SKM-1 (cell line): ENCODE data around the gene ACTN4.

Experiments
- DNase-seq: peaks from one replicate; lab custom pipeline; 2025; ENCODE audit not compliant: unreplicated experiment; lab: John Stamatoyannopoulos, UW

ACTN4 gene

DNA sequence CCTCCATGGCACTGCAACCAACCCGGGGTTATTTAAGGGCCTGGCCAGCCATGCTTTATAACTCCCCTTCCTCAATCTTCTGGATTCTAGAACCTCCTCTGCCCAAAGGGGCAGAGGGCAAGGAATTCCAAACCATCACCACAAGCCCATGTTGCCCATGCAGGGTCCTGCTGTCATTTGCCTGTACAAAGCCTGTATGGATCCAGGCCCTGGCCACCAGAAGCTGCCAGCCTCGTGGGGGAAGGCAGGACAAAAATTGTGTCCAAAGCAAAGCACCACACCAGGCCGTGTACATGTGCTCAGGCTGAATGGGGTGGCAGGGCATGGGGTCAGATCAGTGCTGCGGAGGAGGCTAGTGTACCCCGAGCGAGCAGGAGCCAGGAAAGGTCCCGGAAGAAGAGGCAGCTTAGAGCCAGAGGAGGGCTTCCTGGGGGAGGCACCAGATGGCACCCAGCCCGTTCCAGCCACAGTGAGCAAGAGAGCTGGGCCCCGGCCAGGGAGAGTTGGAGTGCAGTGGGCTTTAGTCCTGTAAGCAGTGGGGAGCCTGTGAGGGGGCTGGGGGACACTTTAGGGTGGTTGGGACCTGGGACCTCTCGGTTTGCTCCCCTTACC, 61.1 kb downstream of the ACTN4 start:
- DNase-seq, result no peak

DNA sequence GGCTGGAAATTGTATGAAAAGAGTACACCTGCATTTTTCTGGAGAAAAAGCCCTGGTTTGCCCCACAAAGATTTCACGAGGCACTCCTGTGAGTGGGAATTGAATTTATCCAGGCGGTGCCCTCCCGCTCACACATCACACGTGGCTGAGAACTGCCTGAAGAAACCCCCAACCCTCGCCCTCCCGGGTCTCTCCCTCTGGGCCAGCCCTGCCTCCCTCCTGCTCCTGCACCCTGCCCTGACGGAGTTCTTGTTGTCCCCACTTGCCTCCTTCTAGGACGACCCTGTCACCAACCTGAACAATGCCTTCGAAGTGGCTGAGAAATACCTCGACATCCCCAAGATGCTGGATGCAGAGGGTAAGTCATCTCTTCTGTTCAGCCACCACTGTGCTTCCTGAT, 61.7 kb downstream of the ACTN4 start:
- DNase-seq, result no peak

GRCh38 chr19:38709671-38710415, 62.4 kb downstream of the ACTN4 start:
- no peak for DNase-seq

- no peak for DNase-seq
Observed at GRCh38 chr19:38710416-38710702, 62.9 kb downstream of the ACTN4 start.

DNA sequence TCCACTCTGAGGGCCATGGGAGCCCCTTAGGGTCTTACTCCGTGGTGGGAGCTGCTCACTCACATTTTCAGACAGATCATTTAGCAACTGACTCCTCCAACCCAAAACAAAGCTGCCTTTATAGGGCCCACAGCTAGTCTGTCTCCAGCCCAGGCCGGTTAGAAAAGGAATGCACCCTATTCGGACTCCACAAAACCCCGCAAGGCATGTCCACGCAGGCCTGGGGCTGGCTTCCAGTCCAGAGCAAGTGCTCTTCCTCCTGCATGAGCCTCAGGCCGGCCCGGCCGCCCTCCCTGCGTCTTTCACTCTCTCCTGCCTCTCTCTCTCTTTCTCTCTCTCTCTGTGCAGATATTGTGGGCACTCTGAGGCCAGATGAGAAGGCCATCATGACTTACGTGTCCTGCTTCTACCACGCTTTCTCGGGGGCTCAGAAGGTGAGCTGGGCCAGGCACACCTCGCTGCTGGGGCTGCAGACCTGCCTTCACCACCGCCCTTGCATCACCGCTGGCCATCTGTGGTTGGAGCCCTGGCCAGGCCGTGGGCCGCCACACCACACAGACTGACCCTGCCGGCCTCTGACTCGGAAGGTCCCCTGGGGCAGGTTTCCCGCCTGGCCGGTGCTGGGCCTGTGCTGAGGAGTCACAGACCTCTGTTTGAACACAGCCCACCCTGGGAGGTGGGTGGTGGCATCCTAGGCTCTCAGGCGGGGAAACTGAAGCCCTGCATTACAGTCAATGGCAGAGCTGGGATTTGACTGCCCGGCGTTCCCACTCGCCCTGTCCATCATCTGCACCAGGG, 63.7 kb downstream of the ACTN4 start:
- no peak for DNase-seq

DNA sequence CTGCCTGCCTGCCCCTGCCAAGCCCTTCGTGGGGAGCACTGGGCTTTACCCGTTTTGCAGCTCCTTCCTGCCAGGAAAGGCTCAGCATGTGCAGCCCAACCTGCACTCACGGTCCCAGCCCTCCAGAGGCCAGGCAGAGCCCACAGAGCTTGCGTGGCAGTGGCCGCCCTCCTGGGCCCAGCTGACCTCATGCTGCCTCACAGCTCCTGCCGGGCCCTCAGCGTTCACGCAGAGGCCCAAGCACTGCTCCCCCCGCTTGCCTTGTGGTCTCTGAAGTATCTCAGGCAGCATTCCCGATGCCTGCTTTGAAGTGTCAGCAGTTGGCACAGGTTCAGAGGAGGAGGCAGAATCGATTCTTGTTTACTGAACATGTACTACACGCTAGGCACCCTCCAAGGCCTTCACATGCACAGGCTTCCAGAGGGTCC, 64.3 kb downstream of the ACTN4 start:
- no peak for DNase-seq

DNA sequence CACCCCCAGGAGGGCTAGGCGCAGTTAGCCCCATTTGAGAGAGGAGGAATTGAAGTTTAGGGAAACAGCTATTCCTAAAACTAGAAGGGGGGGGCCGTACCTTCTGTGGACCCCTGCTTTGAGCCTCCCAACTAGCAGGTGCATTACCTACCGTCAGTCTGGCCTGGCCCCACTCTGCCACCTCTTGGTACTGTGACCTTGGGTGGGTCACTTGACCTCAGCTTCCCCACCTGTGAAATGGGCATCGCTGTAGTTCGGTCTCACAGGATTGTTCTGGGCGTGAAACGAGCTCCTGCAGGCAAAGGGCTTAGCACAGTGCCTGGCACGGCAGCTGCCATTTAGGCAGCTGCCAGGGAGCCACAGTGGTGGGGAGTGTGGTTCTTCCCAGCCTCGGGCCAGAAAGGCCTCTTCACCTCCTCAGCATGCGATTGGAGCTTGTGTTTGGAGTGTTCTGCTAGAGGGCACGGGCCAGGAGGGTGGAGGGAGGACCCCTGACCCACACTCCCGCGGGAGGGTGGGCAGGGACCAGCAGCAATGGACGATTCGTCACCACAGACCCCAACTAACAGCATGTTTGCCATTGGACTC, 64.8 kb downstream of the ACTN4 start:
- no peak for DNase-seq

- no peak for DNase-seq
Observed at GRCh38 chr19:38713227-38713649, 65.8 kb downstream of the ACTN4 start.

DNA sequence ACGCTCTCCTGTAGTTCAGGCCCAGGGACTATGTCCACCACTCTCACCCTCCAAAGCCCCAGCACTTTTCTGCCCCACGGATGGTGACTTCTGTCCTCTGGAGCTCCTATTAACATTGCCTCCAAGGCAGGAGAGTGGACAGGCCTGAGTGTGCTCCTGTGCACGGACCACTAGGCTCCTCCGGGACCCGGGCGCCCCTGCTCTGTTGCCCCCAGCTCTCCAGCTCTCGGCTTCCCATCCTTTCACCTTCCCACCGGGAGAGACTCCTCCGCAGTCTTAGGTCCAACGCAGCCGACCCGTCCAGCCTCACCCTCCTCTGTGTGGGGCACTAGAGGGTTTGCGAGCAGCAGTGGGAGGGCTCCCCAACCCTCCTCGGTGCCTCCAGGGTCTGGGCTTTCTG, 66.4 kb downstream of the ACTN4 start:
- no peak for DNase-seq

DNA sequence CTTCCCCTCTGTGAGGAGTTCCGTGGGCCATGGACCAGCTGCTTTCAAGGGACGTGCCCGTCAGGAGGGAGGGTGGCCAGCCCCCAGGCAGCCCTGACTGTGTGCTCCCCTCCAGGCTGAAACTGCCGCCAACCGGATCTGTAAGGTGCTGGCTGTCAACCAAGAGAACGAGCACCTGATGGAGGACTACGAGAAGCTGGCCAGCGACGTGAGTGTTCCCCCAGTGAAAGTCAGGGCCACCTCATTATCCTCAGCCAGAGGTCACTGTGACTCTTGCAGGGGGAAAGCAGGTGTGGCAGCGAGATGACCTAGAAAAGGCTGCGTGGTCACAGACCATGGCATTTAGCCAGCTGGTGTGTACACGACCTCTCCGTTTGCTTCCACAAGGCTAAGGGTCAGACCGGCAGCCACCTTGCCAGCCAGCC, 66.9 kb downstream of the ACTN4 start:
- DNase-seq, result no peak

GRCh38 chr19:38715555-38715954, 68.1 kb downstream of the ACTN4 start:
- no peak for DNase-seq

DNA sequence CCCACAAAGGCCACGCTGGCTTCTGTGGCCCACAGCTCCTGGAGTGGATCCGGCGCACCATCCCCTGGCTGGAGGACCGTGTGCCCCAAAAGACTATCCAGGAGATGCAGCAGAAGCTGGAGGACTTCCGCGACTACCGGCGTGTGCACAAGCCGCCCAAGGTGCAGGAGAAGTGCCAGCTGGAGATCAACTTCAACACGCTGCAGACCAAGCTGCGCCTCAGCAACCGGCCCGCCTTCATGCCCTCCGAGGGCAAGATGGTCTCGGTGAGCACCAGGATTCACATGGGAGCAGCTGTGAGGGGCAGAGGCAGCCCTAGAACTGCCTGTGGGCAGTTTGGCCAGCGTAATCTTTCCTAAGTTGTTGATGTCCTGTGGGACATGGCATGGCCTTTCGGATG, 69.6 kb downstream of the ACTN4 start:
- no peak for DNase-seq

- no peak for DNase-seq
Observed at GRCh38 chr19:38717855-38718254, 70.4 kb downstream of the ACTN4 start.

GRCh38 chr19:38718747-38719543, 71.5 kb downstream of the ACTN4 start:
- no peak for DNase-seq

GRCh38 chr19:38719761-38720558, 72.5 kb downstream of the ACTN4 start:
- no peak for DNase-seq

DNA sequence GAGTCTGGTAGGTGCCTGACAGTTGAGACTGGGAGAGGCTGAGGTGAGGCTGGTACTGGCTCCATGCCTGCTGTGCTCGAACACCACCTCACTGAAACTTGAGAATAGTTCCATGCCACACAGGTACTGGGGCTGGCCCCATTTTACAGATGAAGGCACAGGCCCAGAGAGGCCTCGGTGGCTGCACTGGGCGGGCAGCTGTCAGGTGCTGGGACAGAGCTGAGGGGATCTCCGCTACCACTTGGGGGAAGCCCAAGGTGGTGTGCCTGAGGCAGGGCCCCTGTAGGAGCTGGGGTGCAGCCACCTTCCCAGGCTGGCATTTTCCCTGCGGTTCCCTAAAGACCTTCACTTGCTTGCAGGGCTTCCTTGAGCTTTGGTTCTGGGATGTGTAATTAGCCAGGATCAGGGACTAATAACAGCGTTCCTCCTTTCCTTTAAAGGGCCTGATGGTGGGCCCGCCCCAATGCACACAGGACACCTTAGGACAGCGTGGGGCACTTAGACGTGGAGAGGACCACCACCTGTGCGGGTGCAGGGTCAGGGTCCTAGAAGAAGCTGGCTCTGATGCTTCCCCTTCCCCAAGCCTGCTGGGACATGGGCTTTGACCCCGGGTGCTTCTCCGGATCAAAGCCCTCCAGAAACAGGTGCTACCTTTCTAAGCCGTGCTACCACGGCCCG, 73.2 kb downstream of the ACTN4 start:
- DNase-seq, result no peak

- DNase-seq, result no peak
Observed at GRCh38 chr19:38721496-38721895, 74.0 kb downstream of the ACTN4 start.

DNA sequence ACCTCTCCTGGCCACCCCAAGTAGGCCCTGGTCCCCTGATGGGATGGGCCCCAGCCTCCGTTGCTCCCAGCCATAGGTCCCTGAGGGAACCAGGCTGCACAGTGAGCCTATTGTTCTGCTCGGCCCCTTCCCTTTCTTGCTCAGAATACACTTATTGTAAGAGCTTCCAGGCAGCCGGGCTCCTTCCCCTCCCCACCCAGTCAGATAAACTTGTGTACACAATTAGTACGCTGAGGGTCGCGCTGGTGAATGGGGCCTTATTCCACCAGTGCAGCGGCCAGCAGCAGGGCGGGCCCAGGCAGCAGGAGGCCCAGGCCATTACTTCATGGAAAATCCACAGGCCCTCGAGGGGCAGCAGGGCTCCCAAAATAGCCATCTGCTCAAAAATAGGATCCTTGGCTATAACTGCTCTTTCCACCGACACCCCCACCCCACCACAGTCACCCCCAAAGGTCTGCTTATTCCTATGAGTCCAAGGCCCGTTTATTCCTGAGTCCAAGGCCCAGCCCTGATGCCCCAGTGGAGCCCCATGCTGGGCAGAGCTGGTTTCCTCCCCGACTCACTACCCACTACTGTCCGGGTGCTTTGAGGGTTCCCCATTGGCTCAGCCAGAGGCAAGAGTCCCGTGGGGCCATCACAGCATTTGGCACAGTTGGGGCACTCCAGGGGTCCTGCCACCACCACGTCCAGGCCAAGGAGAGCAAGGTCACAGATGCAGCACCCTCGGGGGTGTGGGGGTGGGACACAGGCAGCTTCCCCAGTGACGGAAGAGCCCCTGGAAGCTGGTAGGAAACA, 74.7 kb downstream of the ACTN4 start:
- DNase-seq, result no peak
